ENCODE data around the gene NOTCH1.

Gene NOTCH1

GRCh38 chr9:136453326-136453725 is 92.5 kb downstream of the NOTCH1 start:
- H3K4me3 ChIP-seq (ENCODE audit: control insufficient read depth, low read depth, low read length), result no peak overlapping the region
- TF ChIP-seq, protein P1, sequence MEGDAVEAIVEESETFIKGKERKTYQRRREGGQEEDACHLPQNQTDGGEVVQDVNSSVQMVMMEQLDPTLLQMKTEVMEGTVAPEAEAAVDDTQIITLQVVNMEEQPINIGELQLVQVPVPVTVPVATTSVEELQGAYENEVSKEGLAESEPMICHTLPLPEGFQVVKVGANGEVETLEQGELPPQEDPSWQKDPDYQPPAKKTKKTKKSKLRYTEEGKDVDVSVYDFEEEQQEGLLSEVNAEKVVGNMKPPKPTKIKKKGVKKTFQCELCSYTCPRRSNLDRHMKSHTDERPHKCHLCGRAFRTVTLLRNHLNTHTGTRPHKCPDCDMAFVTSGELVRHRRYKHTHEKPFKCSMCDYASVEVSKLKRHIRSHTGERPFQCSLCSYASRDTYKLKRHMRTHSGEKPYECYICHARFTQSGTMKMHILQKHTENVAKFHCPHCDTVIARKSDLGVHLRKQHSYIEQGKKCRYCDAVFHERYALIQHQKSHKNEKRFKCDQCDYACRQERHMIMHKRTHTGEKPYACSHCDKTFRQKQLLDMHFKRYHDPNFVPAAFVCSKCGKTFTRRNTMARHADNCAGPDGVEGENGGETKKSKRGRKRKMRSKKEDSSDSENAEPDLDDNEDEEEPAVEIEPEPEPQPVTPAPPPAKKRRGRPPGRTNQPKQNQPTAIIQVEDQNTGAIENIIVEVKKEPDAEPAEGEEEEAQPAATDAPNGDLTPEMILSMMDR (IDR thresholded peaks at IDR 0.05; ENCODE audit: control insufficient read depth, insufficient read depth, low read depth, low read length, missing control alignments), result no peak
- no peak for DNase-seq (ENCODE audit: low read depth)

GRCh38 chr9:136451221-136451877 is 94.5 kb downstream of the NOTCH1 start:
- no peak for DNase-seq (ENCODE audit: low read depth)
- TF ChIP-seq, protein P1 (IDR thresholded peaks at IDR 0.05; ENCODE audit: control insufficient read depth, insufficient read depth, low read depth, low read length, missing control alignments), result no peak
- no peak overlapping the region for H3K4me3 ChIP-seq (ENCODE audit: control insufficient read depth, low read depth, low read length)

GRCh38 chr9:136448655-136449054 is 97.2 kb downstream of the NOTCH1 start:
- TF ChIP-seq, protein P1 (IDR thresholded peaks at IDR 0.05; ENCODE audit: control insufficient read depth, insufficient read depth, low read depth, low read length, missing control alignments), result no peak
- H3K4me3 ChIP-seq (ENCODE audit: control insufficient read depth, low read depth, low read length), result no peak overlapping the region
- no peak for DNase-seq (ENCODE audit: low read depth)

DNA sequence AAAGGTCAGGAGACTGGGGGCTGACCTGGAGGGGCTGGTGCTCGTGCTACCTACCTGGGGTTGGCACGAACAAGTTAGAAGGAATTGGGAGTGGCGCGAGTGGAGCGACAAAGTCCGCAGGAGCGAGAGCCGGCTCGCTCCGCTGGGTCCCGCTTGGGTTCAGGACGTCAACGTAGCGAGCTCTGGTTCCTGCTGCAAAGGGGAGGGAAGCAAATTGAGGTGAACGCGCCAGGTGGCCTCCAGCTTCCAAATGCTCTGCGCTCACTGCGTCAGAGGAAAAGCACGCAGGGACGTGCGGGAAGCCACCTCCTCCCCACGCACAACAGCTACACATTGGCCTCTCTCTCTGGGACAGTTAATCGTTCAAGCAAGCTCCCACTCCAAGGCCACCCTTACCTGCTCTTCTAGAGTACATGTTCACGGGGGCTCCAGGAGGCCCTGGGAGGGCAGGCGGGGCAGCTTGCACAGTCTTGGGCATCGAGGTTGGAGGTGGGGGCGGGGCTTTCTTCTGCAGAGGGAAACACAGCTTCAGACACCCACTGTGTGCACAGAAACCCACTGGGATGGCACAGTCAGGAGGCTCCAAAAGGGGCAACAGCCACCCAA is 98.6 kb downstream of the NOTCH1 start:
- no peak overlapping the region for H3K4me3 ChIP-seq (ENCODE audit: control insufficient read depth, low read depth, low read length)
- TF ChIP-seq, protein P1 (IDR thresholded peaks at IDR 0.05; ENCODE audit: control insufficient read depth, insufficient read depth, low read depth, low read length, missing control alignments), result no peak
- no peak for DNase-seq (ENCODE audit: low read depth)

DNA sequence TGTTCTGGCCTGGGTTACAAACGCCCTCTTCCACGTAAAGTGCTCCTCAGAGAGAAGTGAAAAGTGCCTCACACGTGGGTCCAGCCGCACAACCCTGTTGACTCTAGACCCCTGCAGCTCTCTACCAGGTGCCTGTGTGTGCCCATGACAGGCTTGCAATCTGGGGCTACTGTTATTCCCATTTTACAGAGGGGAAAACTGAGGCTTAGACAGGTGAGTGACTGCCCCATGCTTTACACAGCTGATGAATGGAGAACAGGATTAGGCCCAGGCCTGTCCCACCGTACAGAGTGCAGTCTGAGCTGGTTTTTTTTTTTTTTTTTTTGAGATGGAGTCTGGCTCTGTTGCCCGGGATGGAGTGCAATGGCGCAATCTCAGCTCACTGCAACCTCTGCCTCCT is 100.0 kb downstream of the NOTCH1 start:
- no peak for DNase-seq (ENCODE audit: low read depth)
- TF ChIP-seq, protein P1 (IDR thresholded peaks at IDR 0.05; ENCODE audit: control insufficient read depth, insufficient read depth, low read depth, low read length, missing control alignments), result no peak
- no peak overlapping the region for H3K4me3 ChIP-seq (ENCODE audit: control insufficient read depth, low read depth, low read length)

All from AG09309 (cell line).